ENCODE results near the gene PROM1.

The PROM1 gene, protein sequence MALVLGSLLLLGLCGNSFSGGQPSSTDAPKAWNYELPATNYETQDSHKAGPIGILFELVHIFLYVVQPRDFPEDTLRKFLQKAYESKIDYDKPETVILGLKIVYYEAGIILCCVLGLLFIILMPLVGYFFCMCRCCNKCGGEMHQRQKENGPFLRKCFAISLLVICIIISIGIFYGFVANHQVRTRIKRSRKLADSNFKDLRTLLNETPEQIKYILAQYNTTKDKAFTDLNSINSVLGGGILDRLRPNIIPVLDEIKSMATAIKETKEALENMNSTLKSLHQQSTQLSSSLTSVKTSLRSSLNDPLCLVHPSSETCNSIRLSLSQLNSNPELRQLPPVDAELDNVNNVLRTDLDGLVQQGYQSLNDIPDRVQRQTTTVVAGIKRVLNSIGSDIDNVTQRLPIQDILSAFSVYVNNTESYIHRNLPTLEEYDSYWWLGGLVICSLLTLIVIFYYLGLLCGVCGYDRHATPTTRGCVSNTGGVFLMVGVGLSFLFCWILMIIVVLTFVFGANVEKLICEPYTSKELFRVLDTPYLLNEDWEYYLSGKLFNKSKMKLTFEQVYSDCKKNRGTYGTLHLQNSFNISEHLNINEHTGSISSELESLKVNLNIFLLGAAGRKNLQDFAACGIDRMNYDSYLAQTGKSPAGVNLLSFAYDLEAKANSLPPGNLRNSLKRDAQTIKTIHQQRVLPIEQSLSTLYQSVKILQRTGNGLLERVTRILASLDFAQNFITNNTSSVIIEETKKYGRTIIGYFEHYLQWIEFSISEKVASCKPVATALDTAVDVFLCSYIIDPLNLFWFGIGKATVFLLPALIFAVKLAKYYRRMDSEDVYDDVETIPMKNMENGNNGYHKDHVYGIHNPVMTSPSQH

DNA sequence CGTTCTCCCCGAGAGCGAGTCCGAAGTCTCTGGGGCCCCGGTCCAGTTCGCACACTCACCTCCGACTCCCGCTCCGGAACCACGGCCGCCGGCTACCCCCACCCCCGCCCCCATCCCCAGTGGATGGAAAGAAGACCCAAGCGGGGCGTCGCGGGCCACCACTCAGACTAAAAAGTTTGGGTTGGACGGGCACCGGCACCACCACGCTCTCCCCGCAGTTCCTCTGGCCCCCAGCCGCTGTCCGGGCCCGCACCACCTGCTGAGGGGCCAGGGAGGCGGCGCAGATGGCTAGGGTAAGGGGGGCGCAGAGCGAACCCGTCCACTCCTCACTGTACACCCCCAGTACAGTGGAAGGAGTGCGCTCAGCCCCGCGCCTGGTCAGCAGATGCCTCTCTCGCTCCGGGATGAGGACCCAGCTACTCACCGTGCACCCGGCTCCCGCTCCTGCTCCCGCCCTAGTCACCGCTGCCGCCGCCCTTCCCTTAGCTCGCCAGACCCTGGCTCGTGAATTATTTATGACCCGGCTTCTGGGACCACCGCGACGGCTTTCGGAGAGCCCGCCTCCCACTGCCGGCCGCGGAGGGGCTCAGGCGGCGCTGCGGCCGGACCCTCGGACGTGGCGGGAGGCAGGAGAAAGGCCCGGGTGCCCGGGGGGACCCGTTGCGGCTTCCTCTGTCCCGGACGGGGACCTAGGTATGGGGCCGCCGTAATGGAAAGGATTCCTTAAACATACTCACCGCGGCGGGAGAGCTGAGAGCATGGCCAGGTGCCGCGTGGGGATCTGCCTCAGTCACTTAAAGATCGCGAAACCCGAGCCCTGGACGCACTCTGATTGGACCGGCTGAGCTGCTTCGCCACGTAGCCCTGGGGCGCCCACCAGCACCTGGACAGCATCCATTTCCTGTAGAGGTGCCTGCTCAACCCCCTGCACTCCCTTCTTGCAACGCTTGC lies at the start of gene PROM1:
TSS of gene PROM1 (minus strand) at position 783 of the 951 bp plus-strand sequence. CDS start 8,117 bp downstream, outside the sequence.
- no peak for DNase-seq (ENCODE audit: low spot score)

DNA sequence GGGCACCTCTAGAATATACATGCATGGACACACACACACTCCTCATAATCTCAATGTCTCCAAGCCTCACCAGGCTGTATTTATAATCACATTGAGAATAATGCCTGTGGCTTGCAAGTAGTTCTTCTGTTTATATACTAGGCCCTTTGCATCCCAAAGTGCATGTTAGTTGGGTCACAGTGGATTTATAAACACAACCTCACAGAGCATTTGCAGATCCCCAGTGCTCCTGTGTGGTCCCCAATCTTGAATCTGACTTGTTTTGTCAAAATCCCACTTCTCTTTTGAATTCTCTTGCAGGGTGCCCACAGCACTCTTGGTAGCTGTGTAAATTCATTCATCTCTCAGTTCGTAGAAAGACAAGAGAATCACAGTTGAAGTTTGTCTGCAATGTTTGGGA lies 49.6 kb upstream of the PROM1 start:
- no peak for DNase-seq (ENCODE audit: low spot score)

DNA sequence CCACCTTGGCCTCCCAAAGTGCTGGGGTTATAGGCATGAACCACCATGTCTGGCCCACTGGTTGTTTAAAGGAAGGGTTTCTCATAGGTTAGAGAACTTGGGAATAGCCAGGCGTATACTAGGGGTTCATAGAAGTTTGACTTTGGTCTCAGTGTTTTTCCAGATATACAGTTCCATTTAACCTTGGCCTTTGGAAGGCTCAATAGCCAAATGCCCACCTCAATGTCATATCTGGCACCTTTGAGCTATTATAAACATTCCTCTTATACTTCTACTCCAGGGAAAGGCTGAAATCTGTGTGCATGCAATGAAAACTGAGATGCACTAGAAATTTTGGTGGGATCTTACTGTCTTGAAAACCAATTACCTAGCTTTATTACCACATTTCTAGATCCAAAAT lies 47.5 kb upstream of the PROM1 start:
- DNase-seq (ENCODE audit: low spot score), result no peak

DNA sequence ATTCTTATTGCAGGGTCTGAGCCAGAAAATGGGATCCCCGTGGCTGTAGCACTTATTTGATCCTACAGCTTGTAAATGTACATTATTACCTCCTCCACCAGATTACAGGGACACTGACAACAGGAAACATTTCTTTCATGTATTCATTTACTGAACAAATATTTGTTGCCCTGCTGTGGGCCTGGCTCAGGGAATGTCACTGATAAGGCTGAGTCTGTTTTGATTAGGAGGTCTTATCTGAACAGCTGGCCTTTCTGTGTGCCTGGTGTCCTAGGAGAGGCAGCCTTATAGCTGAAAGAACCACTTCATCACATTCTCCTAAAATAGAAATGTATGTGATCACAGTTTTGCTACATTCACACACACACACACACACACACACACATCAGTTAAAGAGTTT lies 45.5 kb upstream of the PROM1 start:
- DNase-seq (ENCODE audit: low spot score), result no peak

DNA sequence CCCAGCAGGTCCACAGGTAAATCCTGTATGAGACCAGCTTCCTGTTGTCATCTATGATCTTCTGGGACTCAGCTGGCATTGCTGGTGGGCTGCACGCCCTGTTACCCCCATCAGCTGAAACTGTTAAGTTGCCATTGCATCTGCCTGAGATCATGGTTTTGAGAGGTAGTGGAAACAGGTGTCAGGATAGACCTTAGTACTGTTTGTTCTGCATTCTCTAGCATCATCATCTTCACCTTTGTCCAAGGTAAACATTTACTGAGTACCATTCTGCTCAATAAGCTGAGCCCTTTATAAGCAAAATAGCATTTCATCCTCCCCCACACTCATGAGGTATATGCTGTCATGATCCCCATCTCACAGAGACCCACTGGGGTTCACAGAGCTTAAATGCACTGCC lies 42.9 kb upstream of the PROM1 start:
- DNase-seq (ENCODE audit: low spot score), result no peak

DNA sequence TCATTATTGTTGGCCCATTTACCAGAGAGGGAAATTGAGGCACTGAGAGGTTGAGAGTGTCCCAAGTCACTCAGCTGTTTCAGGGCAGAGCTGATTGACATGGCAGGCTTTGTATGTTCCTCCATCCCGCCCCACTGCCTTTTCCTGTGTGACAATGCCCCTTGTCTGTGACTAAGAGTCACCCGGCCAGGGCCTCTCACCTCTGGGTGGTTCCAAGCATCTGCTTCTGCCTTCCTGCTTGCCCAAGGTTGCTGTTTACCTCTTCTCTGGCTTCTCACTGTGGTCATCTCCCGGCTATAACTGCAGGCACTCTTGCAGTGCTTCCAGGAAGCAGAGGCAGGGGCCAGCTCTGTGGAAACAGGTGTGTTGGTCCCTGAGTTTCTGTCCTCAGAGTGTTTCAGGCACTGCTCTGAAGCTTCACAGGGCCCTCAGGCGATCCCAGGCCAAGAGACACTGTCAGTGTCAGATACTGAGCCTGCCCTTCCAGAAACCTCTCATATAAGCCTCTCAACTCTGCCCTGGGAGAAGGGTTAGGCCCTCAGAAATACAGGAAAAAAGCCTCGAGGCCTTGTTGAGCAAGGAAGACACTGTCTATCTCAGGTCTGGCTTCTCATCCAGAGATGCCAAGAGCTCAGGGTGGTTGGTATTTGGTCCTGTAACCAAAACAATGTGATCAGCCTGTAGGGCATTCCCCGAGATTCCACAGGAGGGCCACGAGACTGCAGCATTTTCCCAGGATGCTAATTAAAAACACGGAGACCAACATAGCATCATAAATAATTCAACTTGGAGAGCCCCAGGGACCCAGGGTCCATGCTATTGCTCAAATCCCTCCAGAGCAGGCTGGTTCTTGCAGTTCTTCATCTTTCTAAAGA lies 42.0 kb upstream of the PROM1 start:
- no peak for DNase-seq (ENCODE audit: low spot score)

DNA sequence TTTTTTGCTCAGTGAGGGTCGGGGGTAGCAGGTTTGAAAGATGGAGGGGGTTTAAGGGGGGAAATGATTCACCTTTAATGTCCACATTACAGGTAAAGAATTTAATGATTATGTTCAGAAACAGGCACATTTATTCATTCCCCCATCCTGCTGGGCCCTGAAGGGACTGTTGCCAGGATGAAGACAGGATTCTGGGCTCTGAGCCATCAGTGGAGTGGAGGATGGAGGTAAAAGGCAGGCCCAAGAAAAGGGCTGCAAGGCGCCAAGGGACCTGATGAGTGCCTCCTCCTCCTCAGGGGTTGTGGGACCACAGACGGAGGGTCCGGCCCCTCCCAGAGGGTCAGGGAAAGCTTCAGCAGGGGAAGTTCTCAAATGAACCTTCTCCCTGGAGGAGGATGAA lies 40.4 kb upstream of the PROM1 start:
- DNase-seq (ENCODE audit: low spot score), result no peak

DNA sequence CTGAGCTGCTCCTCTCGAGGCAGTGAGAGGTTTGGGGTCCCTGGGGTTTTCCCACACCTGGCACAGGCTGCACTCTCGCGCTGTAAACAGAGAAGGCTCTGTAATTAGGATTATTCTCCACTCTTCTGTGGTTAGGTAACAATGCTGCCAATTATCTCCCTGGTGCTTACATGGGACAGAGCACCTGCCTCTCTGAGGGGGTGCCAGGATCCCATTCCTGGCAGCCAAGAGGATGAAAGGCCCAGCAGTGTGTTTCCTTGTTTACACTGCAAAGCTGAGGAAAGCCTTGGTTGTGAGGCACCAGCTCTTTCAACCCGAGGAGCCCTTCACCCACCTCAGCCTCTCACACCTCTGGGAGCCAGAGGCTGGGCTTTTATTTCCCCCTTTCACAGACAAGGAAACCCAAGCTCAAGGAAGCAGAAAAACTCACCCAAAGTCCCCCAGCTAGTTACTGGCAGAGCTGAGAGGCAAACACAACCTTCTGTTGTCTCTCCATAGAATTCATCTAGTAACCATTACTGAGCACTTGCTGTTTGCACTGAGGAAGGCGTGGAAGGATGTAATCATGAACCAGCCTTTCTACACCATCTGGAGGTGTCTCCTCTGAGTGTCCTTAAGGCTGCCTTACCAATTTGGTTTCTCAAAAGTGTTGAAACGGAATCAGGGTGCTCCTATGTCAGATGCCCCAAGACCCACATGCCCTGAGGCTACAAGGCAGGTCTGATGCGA lies 39.7 kb upstream of the PROM1 start:
- DNase-seq (ENCODE audit: low spot score), result no peak

DNA sequence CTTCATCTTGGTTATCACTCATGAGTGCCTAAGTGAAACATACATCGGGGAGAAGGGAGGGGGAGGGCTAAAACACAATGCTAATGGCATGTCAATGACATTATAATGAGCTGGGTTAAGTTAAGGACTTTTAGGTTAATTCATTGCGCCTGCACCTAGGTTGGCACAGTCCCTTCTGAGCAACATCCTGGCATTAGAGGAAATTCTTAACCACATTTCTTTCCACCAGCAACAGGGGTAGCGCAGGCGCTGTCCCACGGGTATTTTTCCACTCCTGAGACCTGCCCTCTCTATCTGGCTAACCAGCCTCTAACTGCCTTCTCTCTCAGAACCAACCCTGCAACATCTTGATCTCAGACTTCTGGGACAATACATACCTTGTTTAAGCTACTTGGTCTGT lies 39.0 kb upstream of the PROM1 start:
- DNase-seq (ENCODE audit: low spot score), result no peak

DNA sequence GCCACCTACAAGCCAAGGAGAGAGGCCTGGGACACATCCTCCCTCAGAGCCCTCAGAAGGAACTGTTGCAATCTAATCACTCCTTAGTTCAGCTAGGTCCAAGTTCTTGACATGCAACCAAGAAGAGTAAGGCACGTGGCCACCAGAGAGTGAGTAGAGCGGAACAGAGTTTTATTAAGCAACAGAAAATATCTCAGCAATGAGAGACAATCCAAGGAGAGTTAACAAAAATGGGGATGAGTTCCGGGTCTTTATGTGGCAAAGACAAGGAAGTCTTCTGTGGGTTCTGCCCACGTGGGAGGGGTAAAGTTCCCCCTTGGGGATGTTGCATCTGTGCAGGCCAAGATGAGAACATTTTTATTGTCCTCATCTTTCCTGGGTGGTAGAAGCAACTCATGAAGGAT lies 38.5 kb upstream of the PROM1 start:
- DNase-seq (ENCODE audit: low spot score), result no peak

DNA sequence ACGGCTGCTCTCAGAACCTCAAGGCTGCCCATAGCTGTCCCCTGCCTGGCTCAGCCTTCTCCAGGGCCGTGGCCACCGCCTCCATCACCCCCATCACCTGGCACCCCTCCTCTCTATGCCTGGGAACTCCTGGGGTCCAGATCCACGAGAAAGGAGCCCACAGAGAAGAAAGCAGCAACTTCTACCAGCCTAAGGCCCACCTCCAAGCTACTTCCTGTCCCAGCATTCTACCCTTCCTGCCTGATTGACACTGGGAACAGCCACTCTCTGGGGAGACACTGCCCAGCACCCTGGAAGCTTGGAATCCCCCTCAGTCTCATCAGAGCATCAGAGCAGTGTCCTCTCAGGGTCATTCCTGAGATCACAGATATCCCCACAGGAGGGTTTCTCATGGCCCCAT lies 36.9 kb upstream of the PROM1 start:
- DNase-seq (ENCODE audit: low spot score), result no peak

DNA sequence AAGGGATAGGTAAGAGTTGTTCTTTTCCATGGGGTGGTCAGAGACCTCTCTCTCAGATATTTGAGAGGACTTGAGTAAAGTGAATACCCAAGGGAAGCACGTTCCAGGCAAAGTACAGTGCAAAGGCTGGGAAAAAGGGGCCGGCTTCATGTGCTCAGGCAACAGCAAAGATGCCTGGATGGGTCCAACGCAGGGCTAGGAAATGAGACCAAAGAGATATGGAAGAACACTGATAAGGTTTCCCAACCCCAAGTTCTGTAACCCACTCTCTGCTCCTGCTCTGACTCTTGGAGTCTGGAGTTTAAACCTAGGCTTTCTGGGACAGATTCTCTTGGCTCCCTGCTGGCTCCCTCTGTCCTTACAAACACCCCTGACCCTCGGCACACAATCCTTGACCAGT lies 36.2 kb upstream of the PROM1 start:
- DNase-seq (ENCODE audit: low spot score), result no peak

DNA sequence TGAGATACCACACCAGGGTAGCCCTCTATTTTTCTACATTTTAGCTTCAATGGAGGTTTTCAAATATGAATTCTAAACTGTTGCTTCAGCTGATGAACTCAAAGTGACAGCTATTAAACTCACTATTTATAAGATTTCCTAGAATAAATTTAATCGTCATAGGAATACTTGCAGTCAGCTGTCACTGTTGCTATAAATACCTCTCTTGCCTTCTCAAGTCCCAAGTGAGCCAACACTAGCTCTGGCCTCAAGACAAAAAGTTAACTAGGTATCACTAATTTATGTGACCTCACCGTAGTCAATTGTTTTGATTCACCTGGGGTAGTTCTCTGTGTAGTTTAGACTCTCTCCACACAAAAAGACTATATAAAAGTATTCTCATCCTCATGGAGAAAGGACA lies 34.3 kb upstream of the PROM1 start:
- DNase-seq (ENCODE audit: low spot score), result no peak

DNA sequence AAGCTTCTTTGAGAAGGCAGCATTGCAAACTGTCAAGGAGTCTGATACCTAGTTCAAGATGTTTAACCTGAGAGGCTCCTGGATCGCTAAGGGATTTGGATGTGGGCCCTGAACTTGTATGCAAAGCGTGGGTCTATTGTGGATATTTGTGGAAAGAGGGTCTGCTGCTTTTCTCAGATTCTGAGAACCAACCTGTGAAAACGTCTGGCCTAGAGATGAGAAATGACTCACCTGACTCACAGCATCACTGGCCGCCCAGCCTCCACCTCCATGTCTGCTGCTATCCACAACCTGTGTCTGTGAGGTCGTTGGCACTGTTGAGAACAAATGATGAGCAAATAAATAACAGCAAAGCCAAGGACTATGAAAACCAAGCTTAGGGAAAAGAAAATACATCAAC lies 33.3 kb upstream of the PROM1 start:
- DNase-seq (ENCODE audit: low spot score), result no peak

DNA sequence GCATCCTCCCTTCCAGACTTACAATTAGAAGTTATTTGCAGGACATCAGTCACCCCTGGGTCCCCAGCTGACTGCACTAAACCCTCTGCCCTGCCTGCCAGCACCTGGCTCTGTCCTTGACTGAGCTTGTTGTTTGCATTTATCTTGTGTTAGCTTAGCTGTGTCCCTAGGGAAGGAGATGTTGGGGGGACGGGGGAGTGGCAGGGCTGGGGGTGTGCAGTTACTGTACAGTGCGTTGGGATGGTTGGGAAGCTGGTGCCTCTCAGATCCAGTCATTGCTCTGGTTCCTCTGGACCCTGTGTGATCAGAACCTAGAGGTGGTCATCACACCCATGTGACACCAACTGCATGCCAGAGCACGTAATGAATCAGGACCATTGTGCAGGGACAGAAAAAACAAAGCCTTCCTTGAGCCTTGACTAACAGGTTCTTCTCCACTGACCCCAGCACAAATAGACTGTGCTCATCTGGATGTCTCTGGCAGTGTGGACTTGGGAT lies 32.7 kb upstream of the PROM1 start:
- no peak for DNase-seq (ENCODE audit: low spot score)

DNA sequence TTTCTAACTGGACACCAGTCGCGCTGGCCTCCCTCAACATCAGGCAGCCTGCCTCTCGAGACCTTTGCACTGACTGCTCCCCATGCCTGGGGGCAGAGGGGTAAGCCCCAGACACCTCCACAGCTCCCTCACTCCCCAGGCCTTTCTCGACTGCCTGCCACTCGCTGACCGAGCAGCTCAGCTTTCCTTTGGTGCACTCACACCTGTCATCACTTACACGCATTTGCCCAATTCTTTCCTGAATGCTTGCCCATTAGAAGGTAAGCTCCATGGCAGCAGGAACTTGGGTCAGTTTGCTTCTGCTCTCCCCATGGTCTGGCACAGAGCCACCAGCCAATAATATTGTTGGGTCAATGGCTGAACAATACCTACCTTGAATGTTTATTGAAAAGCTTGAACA lies 32.2 kb upstream of the PROM1 start:
- no peak for DNase-seq (ENCODE audit: low spot score)

DNA sequence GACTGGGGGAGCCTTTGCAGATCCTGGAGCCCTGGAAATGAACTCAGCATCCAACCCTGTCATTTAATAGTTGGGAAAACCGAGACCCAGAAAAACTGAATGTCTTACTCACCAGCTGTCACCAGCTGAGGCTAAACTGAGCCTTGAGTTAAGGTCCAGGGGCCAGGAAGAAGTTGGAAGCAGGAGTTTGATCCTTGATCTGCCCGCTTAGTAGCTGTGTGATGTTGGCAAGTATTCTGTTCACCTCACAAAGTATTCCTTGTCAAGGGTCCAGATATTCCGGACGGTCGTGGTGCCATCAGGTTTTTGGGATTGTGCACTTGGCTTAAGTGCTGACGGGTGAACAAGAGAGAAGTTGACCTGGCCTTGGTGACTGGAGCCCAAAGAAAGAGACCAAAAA lies 30.7 kb upstream of the PROM1 start:
- DNase-seq (ENCODE audit: low spot score), result no peak

DNA sequence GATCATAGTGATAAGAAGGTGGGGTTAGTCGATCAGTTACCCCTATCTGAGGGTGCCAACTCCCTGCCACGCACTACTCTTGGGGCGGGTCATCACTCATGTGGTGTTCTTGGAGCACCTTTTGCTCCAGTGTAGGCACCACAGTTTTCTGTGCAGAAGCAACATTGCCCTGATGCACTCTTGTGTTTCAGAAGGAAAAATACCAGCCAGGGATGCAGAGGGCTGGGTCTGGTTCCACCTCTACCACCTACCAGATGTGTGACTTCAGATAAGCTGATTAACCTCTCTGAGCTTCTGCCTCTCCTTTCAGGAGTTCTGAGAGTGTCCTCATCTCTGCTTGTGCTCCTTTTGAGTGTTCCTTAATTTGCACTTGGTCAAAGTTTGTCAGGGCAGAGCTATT lies 29.9 kb upstream of the PROM1 start:
- DNase-seq (ENCODE audit: low spot score), result no peak

DNA sequence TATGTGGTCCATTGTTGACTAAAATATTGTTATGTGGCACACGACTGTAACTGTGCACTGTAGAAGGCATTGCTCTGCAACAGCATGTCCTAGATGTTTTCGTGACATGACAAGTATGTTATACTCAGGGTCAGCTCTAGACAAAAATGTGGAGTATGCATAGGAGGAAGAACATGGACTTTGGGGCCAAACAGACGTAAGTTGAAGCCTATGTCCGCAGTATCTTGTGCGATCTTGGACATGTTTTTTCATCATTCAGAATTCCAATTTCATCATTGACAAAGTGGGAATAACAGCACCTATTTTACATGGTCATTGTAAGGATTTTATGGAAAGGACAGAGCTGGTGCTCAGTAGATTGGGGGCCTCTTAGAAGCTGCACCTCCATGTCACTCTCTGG lies 27.7 kb upstream of the PROM1 start:
- DNase-seq (ENCODE audit: low spot score), result no peak

DNA sequence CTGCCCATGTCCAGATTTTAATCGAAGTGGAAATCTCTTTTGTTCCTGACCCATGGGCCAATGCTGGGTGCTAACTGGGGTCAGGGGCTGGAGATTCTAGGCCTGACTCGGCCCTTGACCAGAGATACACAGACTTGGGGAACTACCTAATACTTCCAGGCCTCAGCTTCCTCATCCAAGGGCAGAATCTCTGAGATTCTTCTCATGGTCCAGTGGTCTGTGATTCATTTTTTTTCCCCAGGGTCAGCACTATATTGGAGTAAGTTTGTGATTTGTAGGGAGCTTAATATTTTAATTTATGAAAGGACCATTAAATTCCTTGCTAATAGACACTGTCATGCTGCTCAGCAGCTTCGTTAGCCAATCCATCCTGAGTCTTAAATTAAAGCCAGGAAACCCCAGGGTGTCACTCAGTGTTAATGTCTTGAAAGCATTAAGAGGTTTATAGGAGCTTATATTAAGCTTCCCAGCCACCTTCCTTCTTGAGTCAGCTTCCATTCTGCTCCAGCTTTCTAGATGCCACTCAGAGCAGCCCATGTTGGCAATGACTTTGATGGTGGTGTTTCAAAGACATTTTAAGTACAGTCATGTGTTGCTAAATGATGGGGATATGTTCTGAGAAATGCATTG lies 27.0 kb upstream of the PROM1 start:
- DNase-seq (ENCODE audit: low spot score), result no peak

All from Ammon's horn (tissue), 1 donor.